GM21381 (cell line): Measurements from ENCODE around the gene LPCAT1.
"Not testable (repeated sequence)": the region's sequence is repeated elsewhere in the genome, so short reads cannot be mapped to it uniquely, and the experiment has no call there.

Source experiments
- ATAC-seq: cut with Tn5 transposase; IDR thresholded peaks from one replicate; pipeline ENCODE4 v1.9.1; 2021; ENCODE audit warnings: mild to moderate bottlenecking, moderate library complexity; ENCODE audit not compliant: unreplicated experiment

Gene LPCAT1, protein sequence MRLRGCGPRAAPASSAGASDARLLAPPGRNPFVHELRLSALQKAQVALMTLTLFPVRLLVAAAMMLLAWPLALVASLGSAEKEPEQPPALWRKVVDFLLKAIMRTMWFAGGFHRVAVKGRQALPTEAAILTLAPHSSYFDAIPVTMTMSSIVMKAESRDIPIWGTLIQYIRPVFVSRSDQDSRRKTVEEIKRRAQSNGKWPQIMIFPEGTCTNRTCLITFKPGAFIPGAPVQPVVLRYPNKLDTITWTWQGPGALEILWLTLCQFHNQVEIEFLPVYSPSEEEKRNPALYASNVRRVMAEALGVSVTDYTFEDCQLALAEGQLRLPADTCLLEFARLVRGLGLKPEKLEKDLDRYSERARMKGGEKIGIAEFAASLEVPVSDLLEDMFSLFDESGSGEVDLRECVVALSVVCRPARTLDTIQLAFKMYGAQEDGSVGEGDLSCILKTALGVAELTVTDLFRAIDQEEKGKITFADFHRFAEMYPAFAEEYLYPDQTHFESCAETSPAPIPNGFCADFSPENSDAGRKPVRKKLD

GRCh38 chr5:1523793-1524480 is at the start of gene LPCAT1:
LPCAT1 (minus strand) TSS chr5:1523960; CDS start chr5:1523844, 116 bp downstream.
- peak; percentile 82 for ATAC-seq

GRCh38 chr5:1571875-1572274 is 48.1 kb upstream of the LPCAT1 start:
- not testable (repeated sequence) for ATAC-seq

DNA sequence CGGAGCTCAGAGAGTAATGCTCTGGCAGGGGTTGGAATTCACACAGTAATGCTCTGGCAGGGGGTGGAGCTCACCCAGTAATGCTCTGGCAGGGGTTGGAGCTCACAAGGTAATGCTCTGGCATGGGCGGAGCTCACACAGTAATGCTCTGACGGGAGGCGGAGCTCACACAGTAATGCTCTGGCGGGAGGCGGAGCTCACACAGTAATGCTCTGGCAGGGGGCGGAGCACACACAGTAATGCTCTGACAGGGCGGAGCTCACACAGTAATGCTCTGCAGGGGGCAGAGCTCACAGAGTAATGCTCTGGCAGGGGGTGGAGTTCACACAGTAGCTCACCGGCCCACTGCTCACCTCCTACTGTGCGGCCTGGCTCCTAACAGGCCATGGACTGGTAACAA is 47.2 kb upstream of the LPCAT1 start:
- no peak for ATAC-seq

DNA sequence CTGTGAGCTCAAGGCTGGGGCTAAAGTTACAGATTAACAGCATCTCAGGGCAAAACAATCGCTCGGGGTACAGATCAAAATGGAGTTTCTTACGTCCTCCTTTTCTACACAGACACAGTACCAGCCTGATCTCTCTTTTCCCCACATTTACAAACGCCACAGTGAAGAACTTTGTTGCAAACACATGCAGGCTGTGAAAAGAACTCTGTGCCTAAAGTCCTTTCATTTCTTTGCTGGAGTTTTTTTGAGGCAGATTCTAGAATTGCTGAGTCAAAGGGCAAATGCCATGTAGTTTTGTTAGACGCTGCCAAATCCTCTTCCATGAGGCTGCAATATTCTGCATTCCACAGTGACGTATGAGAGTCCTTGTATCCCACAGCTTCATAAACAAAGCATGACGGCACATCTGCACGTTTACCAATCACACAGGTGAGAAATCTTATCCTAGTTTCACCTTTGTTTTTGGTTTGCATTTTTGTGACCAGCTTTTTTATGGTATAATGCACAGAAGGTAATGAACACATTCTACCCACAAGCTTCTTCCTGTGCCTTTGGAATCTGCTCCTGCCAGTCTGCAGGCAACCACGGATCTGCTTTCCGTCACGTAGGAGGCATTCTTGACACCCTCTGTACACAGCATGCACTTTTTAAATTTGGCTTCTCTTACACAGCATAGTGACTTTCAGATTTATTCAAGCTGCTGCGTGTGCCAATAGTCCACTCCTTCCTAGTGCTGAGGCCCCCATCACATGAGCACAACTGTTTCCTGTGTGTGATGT is 44.6 kb upstream of the LPCAT1 start:
- no peak for ATAC-seq

DNA sequence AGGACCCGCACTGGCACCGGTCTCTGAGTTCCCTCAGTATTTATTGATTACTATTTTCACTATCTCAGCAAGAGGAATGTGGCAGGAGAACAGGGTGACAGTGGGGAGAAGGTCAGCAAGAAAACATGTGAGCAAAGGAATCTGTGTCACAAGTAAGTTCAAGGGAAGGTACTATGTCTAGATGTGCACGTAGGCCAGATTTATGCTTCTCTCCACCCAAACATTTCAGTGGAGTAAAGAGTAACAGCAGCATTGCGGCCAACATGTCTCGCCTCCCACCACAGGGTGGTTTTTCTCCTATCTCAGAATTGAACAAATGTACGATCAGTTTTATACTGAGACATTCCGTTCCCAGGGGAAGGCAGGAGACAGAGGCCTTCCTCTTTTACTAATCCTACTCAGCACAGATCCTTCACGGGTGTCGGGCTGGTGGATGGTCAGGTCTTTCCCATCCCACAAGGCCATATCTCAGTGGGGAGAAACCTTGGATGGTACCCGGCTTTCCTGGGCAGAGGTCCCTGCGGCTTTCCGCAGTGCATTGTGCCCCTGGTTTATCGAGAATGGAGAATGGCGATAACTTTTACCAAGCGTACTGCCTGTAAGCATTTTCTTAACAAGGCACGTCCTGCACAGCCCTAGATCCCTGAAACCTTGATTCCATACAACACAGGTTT is 43.9 kb upstream of the LPCAT1 start:
- ATAC-seq, result not testable (repeated sequence)

GRCh38 chr5:1565737-1566734 is 42.3 kb upstream of the LPCAT1 start:
- no peak for ATAC-seq

DNA sequence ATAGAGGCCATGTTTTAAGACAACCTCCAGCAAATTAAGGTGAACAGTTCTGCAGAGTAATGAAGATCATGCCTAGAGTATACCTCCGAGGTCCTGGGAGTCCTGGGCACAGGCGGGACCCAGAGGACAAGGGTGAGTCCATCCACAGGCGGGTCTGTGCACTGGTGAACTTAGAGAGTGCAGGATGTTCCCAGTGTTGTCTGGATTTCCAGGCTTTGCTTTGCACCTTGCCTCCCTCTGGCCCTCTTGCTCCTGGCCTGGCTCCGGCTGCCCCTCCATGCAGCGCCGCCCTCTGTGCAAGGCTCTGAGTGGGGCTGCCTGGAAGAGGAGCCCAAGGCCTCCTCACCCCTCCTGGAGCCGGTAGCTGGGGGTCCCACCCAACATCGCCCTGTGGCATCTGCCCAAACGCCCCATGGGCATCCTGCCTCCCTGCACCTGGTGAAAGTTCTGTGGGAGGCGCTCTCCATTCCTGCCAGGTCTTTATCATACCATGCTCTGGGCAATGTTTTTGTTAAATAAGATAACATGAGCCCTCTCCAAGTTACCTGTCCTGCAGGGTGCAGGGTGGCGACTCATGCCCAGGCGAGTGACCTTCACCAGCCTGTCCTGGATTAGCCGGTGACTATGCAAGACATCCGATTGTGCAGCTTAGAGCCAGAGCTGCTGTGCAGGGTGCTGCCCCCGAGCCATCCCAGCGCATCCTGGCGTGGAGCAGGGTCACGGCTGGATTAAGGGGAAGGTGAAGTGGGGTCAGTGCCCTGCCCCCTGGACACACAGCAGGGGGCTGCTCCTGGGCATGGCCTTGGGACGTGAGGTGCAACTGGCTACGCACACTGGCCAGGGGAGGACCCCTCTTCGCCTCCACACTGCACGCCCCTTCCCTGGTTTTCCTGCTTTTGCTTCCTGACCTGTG is 41.3 kb upstream of the LPCAT1 start:
- no peak for ATAC-seq

GRCh38 chr5:1564182-1564748 is 40.5 kb upstream of the LPCAT1 start:
- ATAC-seq, result no peak

- no peak for ATAC-seq
Observed at GRCh38 chr5:1563617-1564181, 39.9 kb upstream of the LPCAT1 start.

GRCh38 chr5:1563051-1563461 is 39.3 kb upstream of the LPCAT1 start:
- ATAC-seq, result no peak

- ATAC-seq, result no peak
Observed at GRCh38 chr5:1562599-1562998, 38.8 kb upstream of the LPCAT1 start.

DNA sequence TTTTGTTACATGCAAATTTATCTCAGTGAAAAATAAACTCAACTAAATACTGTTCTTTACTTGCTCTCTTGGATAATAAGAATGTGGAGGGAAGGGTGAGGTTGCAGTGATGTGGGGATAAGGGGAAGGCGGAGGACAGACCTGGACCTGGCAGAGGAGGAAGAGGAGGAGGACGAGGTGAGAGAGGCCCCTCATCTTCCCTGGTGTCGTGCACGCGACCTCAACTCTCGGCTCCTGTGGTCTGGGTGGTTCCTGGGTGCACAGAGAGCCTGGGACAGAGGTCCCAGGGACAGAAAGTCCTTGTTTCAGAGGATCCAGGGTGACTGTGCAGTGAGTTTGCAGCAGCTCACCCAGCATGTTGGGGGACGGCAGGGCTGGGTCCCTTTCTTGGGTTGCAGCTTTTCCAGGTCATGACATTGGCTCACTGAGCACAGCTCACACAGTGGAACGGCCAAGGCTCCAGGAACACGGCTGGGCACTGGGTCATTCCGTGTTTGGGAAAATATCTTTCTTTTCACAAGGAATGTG is 37.7 kb upstream of the LPCAT1 start:
- no peak for ATAC-seq

GRCh38 chr5:1560499-1560898 is 36.7 kb upstream of the LPCAT1 start:
- ATAC-seq, result not testable (repeated sequence)

GRCh38 chr5:1558944-1559343 is 35.2 kb upstream of the LPCAT1 start:
- no peak for ATAC-seq

DNA sequence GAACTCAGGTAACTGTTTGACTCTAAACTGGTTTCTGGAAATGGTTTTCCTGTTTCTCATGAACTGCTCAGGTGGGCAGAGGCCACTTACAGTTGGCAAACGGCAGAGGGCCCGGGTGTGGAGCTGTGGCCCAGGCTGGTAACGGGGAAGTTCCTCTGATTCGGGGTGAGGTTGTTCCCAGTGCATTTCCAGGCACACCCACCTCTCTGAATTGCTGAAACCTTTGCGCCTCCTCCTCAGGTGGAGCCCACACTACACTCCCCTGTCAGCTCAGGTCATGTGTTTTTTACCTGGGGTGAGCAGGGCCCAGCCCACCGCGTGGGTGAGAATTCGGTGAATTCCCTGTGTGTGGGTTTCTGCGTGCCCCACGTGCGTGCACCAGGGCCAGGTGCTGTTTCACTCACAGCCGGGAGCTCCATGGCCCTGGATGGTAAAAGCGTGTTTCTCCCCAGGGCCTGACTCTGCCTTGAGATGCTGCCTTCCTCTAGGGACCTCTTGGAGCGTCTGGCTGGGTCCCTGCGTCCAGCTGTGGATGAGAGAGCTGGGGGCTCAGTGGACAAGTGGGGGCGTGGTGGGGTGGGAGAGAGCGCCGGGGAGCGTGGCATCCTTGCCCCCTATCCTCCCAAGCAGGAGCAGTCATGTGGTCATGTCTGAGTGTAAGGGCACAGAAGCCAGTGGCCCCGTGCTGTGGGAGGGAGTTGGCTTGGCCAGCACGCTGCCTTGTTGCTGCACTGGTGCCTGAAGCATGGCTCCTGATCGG is 33.5 kb upstream of the LPCAT1 start:
- ATAC-seq, result no peak

- no peak for ATAC-seq
Observed at GRCh38 chr5:1555808-1556731, 32.3 kb upstream of the LPCAT1 start.
